ENCODE data around the gene RAB23.

Gene RAB23

DNA sequence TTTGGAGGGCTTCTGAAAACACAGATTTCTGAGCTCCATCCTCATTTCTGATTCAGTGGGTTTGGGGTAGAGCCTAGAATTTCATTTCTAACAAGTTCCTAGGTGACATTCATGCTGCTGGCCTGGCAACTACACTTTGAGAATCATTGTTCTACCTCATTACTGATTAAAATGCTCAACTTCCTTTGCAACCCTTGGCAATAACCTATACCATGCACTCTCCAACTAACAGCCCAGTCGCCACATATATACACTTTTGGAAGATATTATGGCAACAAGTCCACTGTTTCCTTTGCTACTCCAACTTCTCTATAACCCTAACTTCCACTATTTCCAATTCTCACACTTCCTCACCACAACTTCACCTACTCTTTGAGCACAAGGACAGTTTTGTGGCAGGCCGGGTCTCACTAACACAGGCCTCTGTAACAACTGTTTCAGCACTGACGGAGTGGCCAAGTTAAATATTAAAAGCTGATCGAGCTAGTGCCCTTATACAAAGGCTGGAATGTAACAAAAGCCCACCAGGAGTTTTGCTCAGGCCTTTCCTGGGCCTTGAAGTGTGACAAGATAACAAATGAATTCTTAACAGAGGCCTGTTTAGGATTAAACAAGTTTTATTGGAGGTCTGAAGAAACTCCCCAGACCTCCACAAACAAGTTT lies 32.1 kb upstream of the RAB23 start:
- CTCF ChIA-PET: no interaction called here
- POLR2A ChIA-PET (ENCODE audit: low non-redundant PET): no interaction called here
- no peak overlapping the region for H3K27ac ChIP-seq
- TF ChIP-seq CTCF (conservative IDR thresholded peaks at IDR 0.05; ENCODE audit: low read depth): no peak
- no peak for DNase-seq (ENCODE audit: low spot score)

DNA sequence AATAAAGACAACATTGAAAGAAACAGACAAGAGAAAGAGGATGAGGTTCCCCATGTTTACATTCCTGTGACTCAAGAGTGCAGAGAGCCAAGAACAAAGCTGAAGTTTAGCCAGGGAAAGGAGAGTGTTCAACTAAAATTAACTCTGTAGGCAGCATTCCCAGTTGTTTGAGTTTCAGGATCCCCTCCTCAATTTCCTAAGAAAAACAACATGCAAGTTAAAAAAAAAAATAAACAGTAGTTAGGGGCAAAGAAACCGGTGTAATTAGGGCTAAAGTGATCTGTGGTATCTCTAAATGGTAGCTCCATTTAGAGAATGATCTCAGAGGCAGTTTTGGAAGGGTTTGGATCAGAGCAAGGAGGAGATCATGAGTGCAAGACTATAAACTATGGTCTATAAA lies 30.9 kb upstream of the RAB23 start:
- ChIA-PET POLR2A (ENCODE audit: low non-redundant PET) (no interaction called here), CTCF (interaction anchor here (0.7 kb wide), 1 partner anchor 1055 kb away, joined by 3 read pairs; no protein-coding TSS in a partner anchor)
- TF ChIP-seq CTCF (conservative IDR thresholded peaks at IDR 0.05; ENCODE audit: low read depth): no peak
- no peak overlapping the region for H3K27ac ChIP-seq
- no peak for DNase-seq (ENCODE audit: low spot score)

DNA sequence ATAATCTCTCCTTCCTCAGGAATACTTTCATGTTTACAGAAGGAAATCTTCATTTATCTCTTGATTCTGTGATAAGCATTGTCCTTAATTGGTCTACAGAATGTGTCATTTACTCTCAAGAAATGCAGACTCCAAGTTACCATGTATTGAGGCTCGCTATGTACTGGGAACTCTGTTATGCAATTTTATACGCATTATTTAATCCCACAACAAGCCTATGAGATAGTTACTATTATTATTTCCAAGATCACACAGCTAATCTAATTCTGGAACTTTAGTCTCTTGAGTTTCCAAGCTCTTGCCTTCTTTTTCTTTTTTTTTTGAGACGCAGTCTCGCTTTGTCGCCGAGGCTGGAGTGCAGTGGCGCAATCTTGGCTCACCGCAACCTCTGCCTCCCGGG lies 30.0 kb upstream of the RAB23 start:
- TF ChIP-seq CTCF (conservative IDR thresholded peaks at IDR 0.05; ENCODE audit: low read depth): no peak
- POLR2A ChIA-PET (ENCODE audit: low non-redundant PET): no interaction called here
- H3K27ac ChIP-seq: no peak overlapping the region
- no peak for DNase-seq (ENCODE audit: low spot score)
- CTCF ChIA-PET: no interaction called here

GRCh38 chr6:57250348-57250747 lies 28.2 kb upstream of the RAB23 start:
- no peak overlapping the region for H3K27ac ChIP-seq
- DNase-seq (ENCODE audit: low spot score): no peak
- ChIA-PET POLR2A (ENCODE audit: low non-redundant PET) (no interaction called here), CTCF (no interaction called here)
- TF ChIP-seq CTCF (conservative IDR thresholded peaks at IDR 0.05; ENCODE audit: low read depth): no peak

GRCh38 chr6:57248311-57248895 lies 26.3 kb upstream of the RAB23 start:
- no peak for DNase-seq (ENCODE audit: low spot score)
- TF ChIP-seq CTCF (conservative IDR thresholded peaks at IDR 0.05; ENCODE audit: low read depth): no peak
- H3K27ac ChIP-seq: no peak overlapping the region
- ChIA-PET CTCF (interaction anchor here (0.7 kb wide), 1 partner anchor 33 kb away, joined by 3 read pairs; no protein-coding TSS in a partner anchor), POLR2A (ENCODE audit: low non-redundant PET) (no interaction called here)

GRCh38 chr6:57247603-57248002 lies 25.5 kb upstream of the RAB23 start:
- ChIA-PET CTCF (no interaction called here), POLR2A (ENCODE audit: low non-redundant PET) (no interaction called here)
- H3K27ac ChIP-seq: no peak overlapping the region
- DNase-seq (ENCODE audit: low spot score): no peak
- TF ChIP-seq CTCF (conservative IDR thresholded peaks at IDR 0.05; ENCODE audit: low read depth): no peak
